NCI-H1694 (cell line): ENCODE results near the gene BFSP2.
"Not testable (repeated sequence)": the region's sequence is repeated elsewhere in the genome, so short reads cannot be mapped to it uniquely, and the experiment has no call there.

Experiments
- DNase-seq: peaks from one replicate; lab custom pipeline; 2025; lab: John Stamatoyannopoulos, UW

Gene BFSP2

GRCh38 chr3:133520286-133520685, 120.4 kb downstream of the BFSP2 start:
- DNase-seq, result no peak

- not testable (repeated sequence) for DNase-seq
Observed at GRCh38 chr3:133520938-133521337, 121.1 kb downstream of the BFSP2 start.

DNA sequence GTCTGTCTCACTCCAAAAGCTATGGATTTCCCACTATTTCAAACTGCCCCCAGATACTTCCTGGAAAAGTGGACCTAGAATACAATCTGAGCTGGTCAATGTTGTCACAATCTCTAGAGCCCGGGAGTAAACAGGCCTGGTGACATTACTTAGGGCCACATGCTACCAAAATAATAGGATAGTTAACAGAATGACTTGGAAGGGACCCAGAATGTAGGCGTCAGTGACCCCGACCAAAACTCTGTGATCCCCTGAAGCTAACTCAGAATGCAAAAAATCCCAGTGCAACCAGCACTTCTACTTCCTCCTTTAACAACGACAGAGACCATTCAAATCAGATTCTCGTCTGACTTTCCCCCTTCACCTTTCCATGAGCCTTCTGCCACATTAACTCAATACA, 122.1 kb downstream of the BFSP2 start:
- no peak for DNase-seq

GRCh38 chr3:133523758-133524157, 123.9 kb downstream of the BFSP2 start:
- not testable (repeated sequence) for DNase-seq
